Psoas muscle (tissue), 8 donors: Measurements from ENCODE around the gene BCAS1. TPM values are rescaled to one million over a fixed set of nuclear protein-coding genes. Genes with fewer than 3 reads are reported as not detected.

Source experiments
- ATAC-seq, 4 donors: fragments of 200-7000 bp; cut with Tn5 transposase; one replicate each; pipeline ENCODE4 v1.9.1; 2020; ENCODE audit warnings: moderate library complexity in 3 of 4, mild to moderate bottlenecking in 2 of 4
- DNase-seq, 2 donors: peaks; one replicate each; pipeline ENCODE4 v3.0.0-alpha.2; 2020
- H3K27ac ChIP-seq: fragments of 200-600 bp; one replicate; pipeline ENCODE4 v1.8.0; 2022
- H3K27me3 ChIP-seq, 3 donors: fragments of 200-600 bp in 1 of 3; one replicate each; pipeline versions ENCODE4 v1.6.1 to v1.8.0; 2013 to 2022; ENCODE audit warnings: low read length in 2 of 3, mild to moderate bottlenecking in 2 of 3, moderate library complexity in 1 of 3; ENCODE audit not compliant: insufficient read depth in 3 of 3
- H3K36me3 ChIP-seq, 2 donors: fragments of 200-600 bp in 1 of 2; one replicate each; pipeline versions ENCODE4 v1.6.1 to v1.8.0; 2013 to 2022; ENCODE audit warnings: low read depth in 1 of 2, mild to moderate bottlenecking in 1 of 2, moderate library complexity in 1 of 2; ENCODE audit not compliant: insufficient read depth in 1 of 2
- H3K4me1 ChIP-seq: fragments of 200-600 bp; one replicate; pipeline ENCODE4 v1.8.0; 2022
- H3K4me3 ChIP-seq: fragments of 200-600 bp; one replicate; pipeline ENCODE4 v1.8.0; 2022; ENCODE audit warnings: mild to moderate bottlenecking
- H3K9me3 ChIP-seq: fragments of 200-600 bp; one replicate; pipeline ENCODE4 v1.8.0; 2022
- CTCF ChIP-seq: fragments of 200-600 bp; IDR thresholded peaks from one replicate; pipeline ENCODE4 v1.8.0; 2022; ENCODE audit warnings: antibody characterized with exemption
- WGBS, 3 donors: extraction: QIAGEN DNeasy Blood & Tissue Kit; methylation state at CpG; one replicate each; pipeline versions ENCODE4 v1.1.6 to v1.1.7; 2013; 5-methylcytosine and 5-hydroxymethylcytosine counted together
- intact Hi-C, 2 donors: fragments of 100-400 bp; cut with DNase I; formaldehyde crosslinking; loops; one replicate each; pipeline versions ENCODE4 v1.11.0 to v1.14.2; 2022
- polyA plus RNA-seq, 3 donors: library from polyadenylated mRNA; stranded (reverse); fragments of 200-250 nt; gene quantifications; one replicate each; pipeline ENCODE4 v1.2.3, GENCODE V29; 2013
- total RNA-seq, 4 donors: library from RNA; stranded (reverse); fragmentation: NEBNext Ultra II Directional in 2 of 4; extraction: Animal tissue kit (Norgen Biotek cat#: 25700) in 2 of 4; gene quantifications; one replicate each; pipeline versions ENCODE4 v1.2.1 to v1.2.4, GENCODE V29; 2021 to 2023
- donor health status: healthy with polysubstance abuse.
- donor health status: DM: no; HTN: no; CAD: no; lungs with moderate emphysema.
- donor health status: Bipolar disorder and iron deficiency.
- donor health status: healthy.
- donor health status: DM: yes; HTN: yes; CAD: no.
- donor health status: DM: no; HTN: no; CAD: no.
- donor health status: DM: no; HTN: no; CAD: no.
- donor health status: DM: yes; HTN: yes; CAD: no.

The BCAS1 gene
- total and polyA plus RNA-seq, 7 donors = 0.01 to 0.26 (median 0.16) TPM; not detected in 2

- Histone ChIP-seq H3K4me1 (no peaks in the 10 kb centered on the region), H3K36me3 (no peaks in the 10 kb centered on the region), H3K9me3 (no peaks in the 10 kb centered on the region), H3K27me3 (no peaks in the 10 kb centered on the region), H3K27ac (peak overlapping the region; percentile 46), H3K4me3 (no peak overlapping the region)
- ATAC-seq = peak in 1 of 4 donors; percentile 30
- 28 to 43% (median 33%) methylated on average over 4 of the region's 4 CpGs for WGBS, 3 donors
- DNase-seq = no peak
- intact Hi-C loops = no loop called here
- TF ChIP-seq CTCF = no peak
Observed at GRCh38 chr20:53922901-53923314, 147.5 kb downstream of the BCAS1 start.

- WGBS, 3 donors = 73 to 78% (median 76%) methylated on average over 12 of the region's 12 CpGs
Observed at GRCh38 chr20:53921443-53921973, 148.9 kb downstream of the BCAS1 start.

GRCh38 chr20:53920647-53921245 is 149.6 kb downstream of the BCAS1 start:
- WGBS, 3 donors = 78 to 83% (median 81%) methylated on average over 12 of the region's 12 CpGs
- Histone ChIP-seq H3K27me3 (no peaks in the 10 kb centered on the region), H3K27ac (no peak overlapping the region), H3K4me3 (no peak overlapping the region), H3K4me1 (no peaks in the 10 kb centered on the region), H3K36me3 (no peaks in the 10 kb centered on the region), H3K9me3 (no peaks in the 10 kb centered on the region)
- no peak for TF ChIP-seq CTCF
- ATAC-seq (no peak), DNase-seq (no peak)
- intact Hi-C loops = no loop called here

More at GRCh38 chr20:53921443-53921973, 148.9 kb downstream of the BCAS1 start:
- Histone ChIP-seq H3K4me1 (no peaks in the 10 kb centered on the region), H3K27me3 (no peaks in the 10 kb centered on the region), H3K9me3 (no peaks in the 10 kb centered on the region), H3K36me3 (no peaks in the 10 kb centered on the region), H3K27ac (no peak overlapping the region), H3K4me3 (no peak overlapping the region)
- DNase-seq (no peak), ATAC-seq (no peak)
- intact Hi-C loops = no loop called here
- no peak for TF ChIP-seq CTCF

GRCh38 chr20:53919886-53920285 is 150.5 kb downstream of the BCAS1 start:
- Histone ChIP-seq H3K4me1 (peaks cover under 1% of the 10 kb centered on the region), H3K27ac (no peak overlapping the region), H3K27me3 (no peaks in the 10 kb centered on the region), H3K4me3 (no peak overlapping the region), H3K36me3 (no peaks in the 10 kb centered on the region), H3K9me3 (no peaks in the 10 kb centered on the region)
- WGBS, 3 donors = 95 to 97% (median 96%) methylated on average over 10 of the region's 10 CpGs
- TF ChIP-seq CTCF = no peak
- DNase-seq (no peak), ATAC-seq (no peak)
- intact Hi-C loops = no loop called here

- peaks cover 6% of the 10 kb centered on the region for H3K4me1 ChIP-seq
Observed at GRCh38 chr20:53918949-53919361, 151.4 kb downstream of the BCAS1 start.

More at GRCh38 chr20:53918949-53919361, 151.4 kb downstream of the BCAS1 start:
- Histone ChIP-seq H3K27me3 (no peaks in the 10 kb centered on the region), H3K36me3 (no peaks in the 10 kb centered on the region), H3K27ac (no peak overlapping the region), H3K9me3 (no peaks in the 10 kb centered on the region), H3K4me3 (no peak overlapping the region)
- intact Hi-C loops = no loop called here
- DNase-seq (no peak), ATAC-seq (no peak)
- TF ChIP-seq CTCF = no peak
- 79 to 83% (median 79%) methylated on average over 11 of the region's 11 CpGs for WGBS, 3 donors
